H1 (cell line): ENCODE results near the gene POU2F2. TPM values are rescaled to one million over a fixed set of nuclear protein-coding genes. Genes with fewer than 3 reads are reported as not detected.

Source experiments
- CTBP2 ChIP-seq: IDR thresholded peaks from 2 replicates; pipeline ENCODE4 v1.7.0; 2011; ENCODE audit warnings: borderline replicate concordance, mild to moderate bottlenecking, moderate library complexity, mixed read lengths, low read length; ENCODE audit not compliant: insufficient read depth, insufficient read length
- GABPA ChIP-seq: IDR thresholded peaks from 2 replicates; pipeline ENCODE4 v1.6.1; 2011; ENCODE audit warnings: mild to moderate bottlenecking, low read length, moderate library complexity, borderline replicate concordance; ENCODE audit not compliant: insufficient read depth
- GTF2F1 ChIP-seq: IDR thresholded peaks from 2 replicates; pipeline ENCODE4 v1.6.1; 2012; ENCODE audit warnings: low read depth, low read length, improper control_type of control experiment, borderline replicate concordance
- HDAC2 ChIP-seq, 2 experiments: fragments of 300-600 bp in 1 of 2; sonication (generic) in 1 of 2; IDR thresholded peaks; 2 replicates each; pipeline ENCODE4 v1.6.1; 2011 to 2012; ENCODE audit warnings: low read depth in 2 of 2, low read length in 2 of 2, mild to moderate bottlenecking in 2 of 2, moderate library complexity in 2 of 2, borderline replicate concordance in 1 of 2, inconsistent platforms in 1 of 2
- TCF12 ChIP-seq: IDR thresholded peaks from 2 replicates; pipeline ENCODE4 v1.6.1; 2011; ENCODE audit warnings: low read depth, mild to moderate bottlenecking, low read length
- polyA plus RNA-seq, 7 experiments: library from polyadenylated mRNA; depleted of rRNA in 3 of 7; stranded (reverse) in 5 of 7; unstranded in 2 of 7; fragments of >200 nt in 5 of 7; fragments of 200-250 nt in 2 of 7; gene quantifications; 1 replicate in 5 of 7; 2 replicates in 1 of 7; 4 replicates in 1 of 7; pipeline versions ENCODE4 v1.2.1 to v1.2.3, GENCODE V29; 2011 to 2013; ENCODE audit warnings: missing spikeins in 2 of 7, mixed read lengths in 2 of 7
- total RNA-seq: library from RNA; stranded (reverse); fragmentation: NEBNext Ultra II Directional; extraction: Animal tissue kit (Norgen Biotek cat#: 25700); gene quantifications from 2 replicates; pipeline ENCODE4 v1.2.1, GENCODE V29; 2021
- TF ChIP-seq, protein P1 (sequence below): fragments of 300-600 bp; sonication (generic); IDR thresholded peaks from 2 replicates; pipeline ENCODE4 v1.7.1; 2012; ENCODE audit warnings: low read length, moderate library complexity, mild to moderate bottlenecking, inconsistent platforms; ENCODE audit not compliant: insufficient replicate concordance
- TF ChIP-seq, protein P2 (sequence below): IDR thresholded peaks from 2 replicates; pipeline ENCODE4 v1.6.1; 2012; ENCODE audit warnings: inconsistent platforms
- TF ChIP-seq, protein P3 (sequence below), 3 experiments: IDR thresholded peaks; 1 replicate in 2 of 3; 2 replicates in 1 of 3; pipeline versions ENCODE4 v1.5.1 to v1.6.1; 2011; ENCODE audit warnings: low read length in 3 of 3, mild to moderate bottlenecking in 3 of 3, inconsistent platforms in 2 of 3, low read depth in 1 of 3, moderate library complexity in 1 of 3; ENCODE audit not compliant: insufficient read depth in 1 of 3; ENCODE audit errors: control extremely low read depth in 1 of 3

Gene POU2F2
- total and polyA plus RNA-seq, 2 of the 8 experiments (the other 6 are each of a cell fraction or from before 2014, with no cell fraction given) = 5.0 to 6.1 TPM

GRCh38 chr19:42068361-42068755 is 63.9 kb downstream of the POU2F2 start (continued):
- TF ChIP-seq, protein P1, sequence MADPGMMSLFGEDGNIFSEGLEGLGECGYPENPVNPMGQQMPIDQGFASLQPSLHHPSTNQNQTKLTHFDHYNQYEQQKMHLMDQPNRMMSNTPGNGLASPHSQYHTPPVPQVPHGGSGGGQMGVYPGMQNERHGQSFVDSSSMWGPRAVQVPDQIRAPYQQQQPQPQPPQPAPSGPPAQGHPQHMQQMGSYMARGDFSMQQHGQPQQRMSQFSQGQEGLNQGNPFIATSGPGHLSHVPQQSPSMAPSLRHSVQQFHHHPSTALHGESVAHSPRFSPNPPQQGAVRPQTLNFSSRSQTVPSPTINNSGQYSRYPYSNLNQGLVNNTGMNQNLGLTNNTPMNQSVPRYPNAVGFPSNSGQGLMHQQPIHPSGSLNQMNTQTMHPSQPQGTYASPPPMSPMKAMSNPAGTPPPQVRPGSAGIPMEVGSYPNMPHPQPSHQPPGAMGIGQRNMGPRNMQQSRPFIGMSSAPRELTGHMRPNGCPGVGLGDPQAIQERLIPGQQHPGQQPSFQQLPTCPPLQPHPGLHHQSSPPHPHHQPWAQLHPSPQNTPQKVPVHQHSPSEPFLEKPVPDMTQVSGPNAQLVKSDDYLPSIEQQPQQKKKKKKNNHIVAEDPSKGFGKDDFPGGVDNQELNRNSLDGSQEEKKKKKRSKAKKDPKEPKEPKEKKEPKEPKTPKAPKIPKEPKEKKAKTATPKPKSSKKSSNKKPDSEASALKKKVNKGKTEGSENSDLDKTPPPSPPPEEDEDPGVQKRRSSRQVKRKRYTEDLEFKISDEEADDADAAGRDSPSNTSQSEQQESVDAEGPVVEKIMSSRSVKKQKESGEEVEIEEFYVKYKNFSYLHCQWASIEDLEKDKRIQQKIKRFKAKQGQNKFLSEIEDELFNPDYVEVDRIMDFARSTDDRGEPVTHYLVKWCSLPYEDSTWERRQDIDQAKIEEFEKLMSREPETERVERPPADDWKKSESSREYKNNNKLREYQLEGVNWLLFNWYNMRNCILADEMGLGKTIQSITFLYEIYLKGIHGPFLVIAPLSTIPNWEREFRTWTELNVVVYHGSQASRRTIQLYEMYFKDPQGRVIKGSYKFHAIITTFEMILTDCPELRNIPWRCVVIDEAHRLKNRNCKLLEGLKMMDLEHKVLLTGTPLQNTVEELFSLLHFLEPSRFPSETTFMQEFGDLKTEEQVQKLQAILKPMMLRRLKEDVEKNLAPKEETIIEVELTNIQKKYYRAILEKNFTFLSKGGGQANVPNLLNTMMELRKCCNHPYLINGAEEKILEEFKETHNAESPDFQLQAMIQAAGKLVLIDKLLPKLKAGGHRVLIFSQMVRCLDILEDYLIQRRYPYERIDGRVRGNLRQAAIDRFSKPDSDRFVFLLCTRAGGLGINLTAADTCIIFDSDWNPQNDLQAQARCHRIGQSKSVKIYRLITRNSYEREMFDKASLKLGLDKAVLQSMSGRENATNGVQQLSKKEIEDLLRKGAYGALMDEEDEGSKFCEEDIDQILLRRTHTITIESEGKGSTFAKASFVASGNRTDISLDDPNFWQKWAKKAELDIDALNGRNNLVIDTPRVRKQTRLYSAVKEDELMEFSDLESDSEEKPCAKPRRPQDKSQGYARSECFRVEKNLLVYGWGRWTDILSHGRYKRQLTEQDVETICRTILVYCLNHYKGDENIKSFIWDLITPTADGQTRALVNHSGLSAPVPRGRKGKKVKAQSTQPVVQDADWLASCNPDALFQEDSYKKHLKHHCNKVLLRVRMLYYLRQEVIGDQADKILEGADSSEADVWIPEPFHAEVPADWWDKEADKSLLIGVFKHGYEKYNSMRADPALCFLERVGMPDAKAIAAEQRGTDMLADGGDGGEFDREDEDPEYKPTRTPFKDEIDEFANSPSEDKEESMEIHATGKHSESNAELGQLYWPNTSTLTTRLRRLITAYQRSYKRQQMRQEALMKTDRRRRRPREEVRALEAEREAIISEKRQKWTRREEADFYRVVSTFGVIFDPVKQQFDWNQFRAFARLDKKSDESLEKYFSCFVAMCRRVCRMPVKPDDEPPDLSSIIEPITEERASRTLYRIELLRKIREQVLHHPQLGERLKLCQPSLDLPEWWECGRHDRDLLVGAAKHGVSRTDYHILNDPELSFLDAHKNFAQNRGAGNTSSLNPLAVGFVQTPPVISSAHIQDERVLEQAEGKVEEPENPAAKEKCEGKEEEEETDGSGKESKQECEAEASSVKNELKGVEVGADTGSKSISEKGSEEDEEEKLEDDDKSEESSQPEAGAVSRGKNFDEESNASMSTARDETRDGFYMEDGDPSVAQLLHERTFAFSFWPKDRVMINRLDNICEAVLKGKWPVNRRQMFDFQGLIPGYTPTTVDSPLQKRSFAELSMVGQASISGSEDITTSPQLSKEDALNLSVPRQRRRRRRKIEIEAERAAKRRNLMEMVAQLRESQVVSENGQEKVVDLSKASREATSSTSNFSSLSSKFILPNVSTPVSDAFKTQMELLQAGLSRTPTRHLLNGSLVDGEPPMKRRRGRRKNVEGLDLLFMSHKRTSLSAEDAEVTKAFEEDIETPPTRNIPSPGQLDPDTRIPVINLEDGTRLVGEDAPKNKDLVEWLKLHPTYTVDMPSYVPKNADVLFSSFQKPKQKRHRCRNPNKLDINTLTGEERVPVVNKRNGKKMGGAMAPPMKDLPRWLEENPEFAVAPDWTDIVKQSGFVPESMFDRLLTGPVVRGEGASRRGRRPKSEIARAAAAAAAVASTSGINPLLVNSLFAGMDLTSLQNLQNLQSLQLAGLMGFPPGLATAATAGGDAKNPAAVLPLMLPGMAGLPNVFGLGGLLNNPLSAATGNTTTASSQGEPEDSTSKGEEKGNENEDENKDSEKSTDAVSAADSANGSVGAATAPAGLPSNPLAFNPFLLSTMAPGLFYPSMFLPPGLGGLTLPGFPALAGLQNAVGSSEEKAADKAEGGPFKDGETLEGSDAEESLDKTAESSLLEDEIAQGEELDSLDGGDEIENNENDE = no peak
- TF ChIP-seq CTBP2 (no peak), HDAC2 (IDR thresholded peaks at IDR 0.05; ENCODE audit: borderline replicate concordance in 1 of 2, low read depth in 2 of 2, low read length in 2 of 2) (no peak), GABPA (no peak), TCF12 (no peak), GTF2F1 (no peak)
- TF ChIP-seq, protein P2, sequence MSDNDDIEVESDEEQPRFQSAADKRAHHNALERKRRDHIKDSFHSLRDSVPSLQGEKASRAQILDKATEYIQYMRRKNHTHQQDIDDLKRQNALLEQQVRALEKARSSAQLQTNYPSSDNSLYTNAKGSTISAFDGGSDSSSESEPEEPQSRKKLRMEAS = no peak
- TF ChIP-seq, protein P3, sequence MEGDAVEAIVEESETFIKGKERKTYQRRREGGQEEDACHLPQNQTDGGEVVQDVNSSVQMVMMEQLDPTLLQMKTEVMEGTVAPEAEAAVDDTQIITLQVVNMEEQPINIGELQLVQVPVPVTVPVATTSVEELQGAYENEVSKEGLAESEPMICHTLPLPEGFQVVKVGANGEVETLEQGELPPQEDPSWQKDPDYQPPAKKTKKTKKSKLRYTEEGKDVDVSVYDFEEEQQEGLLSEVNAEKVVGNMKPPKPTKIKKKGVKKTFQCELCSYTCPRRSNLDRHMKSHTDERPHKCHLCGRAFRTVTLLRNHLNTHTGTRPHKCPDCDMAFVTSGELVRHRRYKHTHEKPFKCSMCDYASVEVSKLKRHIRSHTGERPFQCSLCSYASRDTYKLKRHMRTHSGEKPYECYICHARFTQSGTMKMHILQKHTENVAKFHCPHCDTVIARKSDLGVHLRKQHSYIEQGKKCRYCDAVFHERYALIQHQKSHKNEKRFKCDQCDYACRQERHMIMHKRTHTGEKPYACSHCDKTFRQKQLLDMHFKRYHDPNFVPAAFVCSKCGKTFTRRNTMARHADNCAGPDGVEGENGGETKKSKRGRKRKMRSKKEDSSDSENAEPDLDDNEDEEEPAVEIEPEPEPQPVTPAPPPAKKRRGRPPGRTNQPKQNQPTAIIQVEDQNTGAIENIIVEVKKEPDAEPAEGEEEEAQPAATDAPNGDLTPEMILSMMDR (IDR thresholded peaks at IDR 0.05; ENCODE audit: control extremely low read depth in 1 of 3, insufficient read depth in 1 of 3, low read depth in 1 of 3, low read length in 3 of 3) = no peak
